ENCODE data around the gene SMIM21. TPM values are rescaled to one million over a fixed set of nuclear protein-coding genes. Genes with fewer than 3 reads are reported as not detected.

The SMIM21 gene
- total RNA-seq, 6 experiments from 2014 or later: not detected

GRCh38 chr18:75422341-75422910 is 5.1 kb downstream of the SMIM21 start:
- DNase-seq (no peak), ATAC-seq (no peak)
- Histone ChIP-seq H3K36me3 (no peaks in the 10 kb centered on the region), H3K9me3 (no peaks in the 10 kb centered on the region), H3K27ac (no peak overlapping the region), H3K4me3 (no peak overlapping the region), H3K4me1 (no peaks in the 10 kb centered on the region), H3K27me3 (no peaks in the 10 kb centered on the region)
- WGBS (ENCODE audit: insufficient coverage, low coverage, low lambda C conversion rate, missing lambda C conversion rate): 64% methylated on average over 1 of the region's 1 CpG
- TF ChIP-seq, protein P1, sequence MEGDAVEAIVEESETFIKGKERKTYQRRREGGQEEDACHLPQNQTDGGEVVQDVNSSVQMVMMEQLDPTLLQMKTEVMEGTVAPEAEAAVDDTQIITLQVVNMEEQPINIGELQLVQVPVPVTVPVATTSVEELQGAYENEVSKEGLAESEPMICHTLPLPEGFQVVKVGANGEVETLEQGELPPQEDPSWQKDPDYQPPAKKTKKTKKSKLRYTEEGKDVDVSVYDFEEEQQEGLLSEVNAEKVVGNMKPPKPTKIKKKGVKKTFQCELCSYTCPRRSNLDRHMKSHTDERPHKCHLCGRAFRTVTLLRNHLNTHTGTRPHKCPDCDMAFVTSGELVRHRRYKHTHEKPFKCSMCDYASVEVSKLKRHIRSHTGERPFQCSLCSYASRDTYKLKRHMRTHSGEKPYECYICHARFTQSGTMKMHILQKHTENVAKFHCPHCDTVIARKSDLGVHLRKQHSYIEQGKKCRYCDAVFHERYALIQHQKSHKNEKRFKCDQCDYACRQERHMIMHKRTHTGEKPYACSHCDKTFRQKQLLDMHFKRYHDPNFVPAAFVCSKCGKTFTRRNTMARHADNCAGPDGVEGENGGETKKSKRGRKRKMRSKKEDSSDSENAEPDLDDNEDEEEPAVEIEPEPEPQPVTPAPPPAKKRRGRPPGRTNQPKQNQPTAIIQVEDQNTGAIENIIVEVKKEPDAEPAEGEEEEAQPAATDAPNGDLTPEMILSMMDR (IDR thresholded peaks at IDR 0.05): no peak
- no peak for TF ChIP-seq POLR2A (IDR thresholded peaks at IDR 0.05)
- intact Hi-C loops (cut with DNase I): no loop called here

- TF ChIP-seq, protein P1 (IDR thresholded peaks at IDR 0.05): no peak
- no peak for TF ChIP-seq POLR2A (IDR thresholded peaks at IDR 0.05)
- Histone ChIP-seq H3K27ac (no peak overlapping the region), H3K9me3 (no peaks in the 10 kb centered on the region), H3K4me3 (no peak overlapping the region), H3K36me3 (no peaks in the 10 kb centered on the region), H3K4me1 (no peaks in the 10 kb centered on the region), H3K27me3 (no peaks in the 10 kb centered on the region)
- DNase-seq (no peak), ATAC-seq (no peak)
- WGBS (ENCODE audit: insufficient coverage, low coverage, low lambda C conversion rate, missing lambda C conversion rate): 79% methylated on average over 3 of the region's 3 CpGs
- intact Hi-C loops (cut with DNase I): no loop called here
These were observed 5.8 kb downstream of the SMIM21 start for GRCh38 chr18:75421656-75422055.

DNA sequence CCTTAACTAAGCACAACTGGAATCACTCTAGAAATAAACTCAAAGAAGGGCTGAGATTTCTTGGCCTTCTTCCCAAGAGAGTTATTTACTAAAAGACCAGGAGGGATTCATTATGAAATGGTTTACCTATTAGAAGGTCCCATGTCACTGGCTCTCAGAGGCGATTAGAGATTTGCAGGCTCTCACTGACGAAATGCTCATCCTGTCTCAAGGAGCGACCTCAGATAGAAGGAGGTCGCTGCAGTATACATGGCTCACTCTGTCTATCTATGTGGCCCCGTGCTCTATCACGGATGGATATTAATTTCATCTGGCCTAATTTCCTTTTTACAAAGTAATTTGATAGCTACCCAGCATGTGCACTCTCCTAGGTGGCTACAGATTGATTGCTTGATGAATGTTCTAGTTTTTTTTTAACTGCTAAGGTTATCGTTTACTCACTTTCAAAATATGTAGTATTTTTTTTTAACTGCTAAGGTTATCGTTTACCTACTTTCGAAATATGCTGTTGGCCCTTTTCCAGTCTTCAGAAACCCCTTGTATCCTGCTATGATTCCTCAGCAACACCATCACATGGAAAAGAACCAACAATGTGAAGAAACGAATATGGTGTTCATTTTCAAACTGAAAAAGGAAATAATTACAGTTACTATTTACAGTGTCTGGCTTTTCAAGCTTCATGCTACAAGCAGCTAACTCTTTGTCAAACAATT is 9.1 kb downstream of the SMIM21 start:
- DNase-seq (no peak), ATAC-seq (no peak)
- H3K9me3 ChIP-seq: no peaks in the 10 kb centered on the region
- H3K27me3 ChIP-seq: no peaks in the 10 kb centered on the region
- no peak overlapping the region for H3K4me3 ChIP-seq
- TF ChIP-seq POLR2A (IDR thresholded peaks at IDR 0.05): no peak
- TF ChIP-seq, protein P1 (IDR thresholded peaks at IDR 0.05): no peak
- H3K36me3 ChIP-seq: no peaks in the 10 kb centered on the region
- intact Hi-C loops (cut with DNase I): no loop called here
- H3K4me1 ChIP-seq: no peaks in the 10 kb centered on the region
- WGBS (ENCODE audit: insufficient coverage, low coverage, low lambda C conversion rate, missing lambda C conversion rate): 43% methylated on average over 9 of the region's 10 CpGs
- H3K27ac ChIP-seq: no peak overlapping the region

DNA sequence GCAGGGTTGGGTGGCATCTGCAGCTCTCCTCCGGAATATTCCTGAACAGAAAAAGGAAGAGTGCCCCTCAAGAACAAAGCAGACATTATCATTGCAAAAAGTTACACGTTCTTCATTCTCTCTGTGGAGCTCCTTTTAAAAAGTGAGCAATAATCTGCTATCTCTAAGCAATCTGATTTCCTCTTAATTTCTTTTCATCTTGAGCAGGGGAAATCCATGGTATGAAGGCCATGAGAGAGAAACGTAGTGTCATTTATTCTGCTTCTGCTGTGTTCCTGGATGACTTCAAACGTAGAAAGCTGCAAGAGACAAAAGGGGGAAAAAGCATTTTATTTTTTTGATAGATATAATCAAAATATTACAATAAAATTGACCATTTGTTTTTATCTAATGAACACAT is 16.9 kb downstream of the SMIM21 start:
- intact Hi-C loops (cut with DNase I): no loop called here
- WGBS (ENCODE audit: insufficient coverage, low coverage, low lambda C conversion rate, missing lambda C conversion rate): 47% methylated on average over 4 of the region's 4 CpGs

More for the DNA sequence above, 16.9 kb downstream of the SMIM21 start:
- Histone ChIP-seq H3K27ac (no peak overlapping the region), H3K36me3 (no peaks in the 10 kb centered on the region), H3K27me3 (no peaks in the 10 kb centered on the region), H3K4me3 (no peak overlapping the region), H3K4me1 (no peaks in the 10 kb centered on the region), H3K9me3 (no peaks in the 10 kb centered on the region)
- no peak for DNase-seq
- TF ChIP-seq, protein P1 (IDR thresholded peaks at IDR 0.05): no peak
- TF ChIP-seq POLR2A (IDR thresholded peaks at IDR 0.05): no peak
- ATAC-seq: no peak
